ENCODE results near the gene RFC1.

RFC1 gene

GRCh38 chr4:39312816-39313215 is 53.3 kb downstream of the RFC1 start:
- no peak for TF ChIP-seq CTCF (IDR thresholded peaks at IDR 0.05; ENCODE audit: control extremely low read depth, extremely low read depth, low read depth, missing control alignments)
- POLR2A ChIA-PET = no interaction called here
- no peak for DNase-seq (ENCODE audit: extremely low spot score)
- CTCF ChIA-PET = interaction anchor here (0.6 to 1.4 kb wide), 3 partner anchors 10 to 41 kb away, joined by 3 to 4 read pairs (median 3); no protein-coding TSS in a partner anchor

- no peak for TF ChIP-seq CTCF (IDR thresholded peaks at IDR 0.05; ENCODE audit: control extremely low read depth, extremely low read depth, low read depth, missing control alignments)
- POLR2A ChIA-PET = no interaction called here
- no peak for DNase-seq (ENCODE audit: extremely low spot score)
- CTCF ChIA-PET = interaction anchor here (1.0 kb wide), 2 partner anchors 12 to 14 kb away, joined by 3 read pairs; no protein-coding TSS in a partner anchor
Measured at GRCh38 chr4:39308611-39309010, 57.6 kb downstream of the RFC1 start.

GRCh38 chr4:39305912-39306677 is 60.1 kb downstream of the RFC1 start:
- no peak for DNase-seq (ENCODE audit: extremely low spot score)
- no peak for TF ChIP-seq CTCF (IDR thresholded peaks at IDR 0.05; ENCODE audit: control extremely low read depth, extremely low read depth, low read depth, missing control alignments)
- CTCF ChIA-PET = no interaction called here
- POLR2A ChIA-PET = no interaction called here

GRCh38 chr4:39304651-39305050 is 61.5 kb downstream of the RFC1 start:
- POLR2A ChIA-PET = no interaction called here
- no peak for DNase-seq (ENCODE audit: extremely low spot score)
- CTCF ChIA-PET = interaction anchor here (1.5 kb wide), 1 partner anchor 37 kb away, joined by 3 read pairs; no protein-coding TSS in a partner anchor
- no peak for TF ChIP-seq CTCF (IDR thresholded peaks at IDR 0.05; ENCODE audit: control extremely low read depth, extremely low read depth, low read depth, missing control alignments)

- POLR2A ChIA-PET = interaction anchor here (0.5 kb wide), 1 partner anchor 33 kb away, joined by 4 read pairs; no protein-coding TSS in a partner anchor
- CTCF ChIA-PET = interaction anchor here (1.5 kb wide), 1 partner anchor 36 kb away, joined by 3 read pairs; no protein-coding TSS in a partner anchor
- no peak for TF ChIP-seq CTCF (IDR thresholded peaks at IDR 0.05; ENCODE audit: control extremely low read depth, extremely low read depth, low read depth, missing control alignments)
- no peak for DNase-seq (ENCODE audit: extremely low spot score)
Measured at GRCh38 chr4:39303871-39304270, 62.3 kb downstream of the RFC1 start.

GRCh38 chr4:39302901-39303300 is 63.3 kb downstream of the RFC1 start:
- ChIA-PET CTCF (interaction anchor here (1.0 kb wide), 1 partner anchor 9 kb away, joined by 4 read pairs; no protein-coding TSS in a partner anchor), POLR2A (no interaction called here)
- DNase-seq (ENCODE audit: extremely low spot score) = no peak
- no peak for TF ChIP-seq CTCF (IDR thresholded peaks at IDR 0.05; ENCODE audit: control extremely low read depth, extremely low read depth, low read depth, missing control alignments)
